Nephron (organoid): ENCODE measurements around the gene CCDC81.

Experiments
- H3K27ac Mint-ChIP-seq, 3 experiments: 2 replicates each; pipeline ENCODE4 v1.8.0; 2020; ENCODE audit warnings: mixed read lengths in 3 of 3, mild to moderate bottlenecking in 2 of 3, moderate library complexity in 1 of 3
- H3K27me3 Mint-ChIP-seq: 2 replicates; pipeline ENCODE4 v1.8.0; 2021; ENCODE audit warnings: low read depth, mild to moderate bottlenecking, moderate library complexity, mixed read lengths
- H3K36me3 Mint-ChIP-seq: 2 replicates; pipeline ENCODE4 v1.8.0; 2020; ENCODE audit warnings: low read depth, mixed read lengths
- H3K4me1 Mint-ChIP-seq: 2 replicates; pipeline ENCODE4 v1.8.0; 2020; ENCODE audit warnings: mixed read lengths
- H3K4me3 Mint-ChIP-seq, 3 experiments: 2 replicates each; pipeline ENCODE4 v1.8.0; 2020; ENCODE audit warnings: mild to moderate bottlenecking in 3 of 3, mixed read lengths in 3 of 3, moderate library complexity in 2 of 3
- H3K9me3 Mint-ChIP-seq: 2 replicates; pipeline ENCODE4 v1.8.0; 2020; ENCODE audit warnings: mixed read lengths
- TF ChIP-seq, protein P1 (sequence below), 3 experiments: fragments of 200-600 bp; sonication (generic); IDR thresholded peaks; one replicate each; pipeline ENCODE4 v1.5.0; 2021; ENCODE audit warnings: antibody characterized with exemption in 3 of 3; ENCODE audit not compliant: unreplicated experiment in 3 of 3

The CCDC81 gene

DNA sequence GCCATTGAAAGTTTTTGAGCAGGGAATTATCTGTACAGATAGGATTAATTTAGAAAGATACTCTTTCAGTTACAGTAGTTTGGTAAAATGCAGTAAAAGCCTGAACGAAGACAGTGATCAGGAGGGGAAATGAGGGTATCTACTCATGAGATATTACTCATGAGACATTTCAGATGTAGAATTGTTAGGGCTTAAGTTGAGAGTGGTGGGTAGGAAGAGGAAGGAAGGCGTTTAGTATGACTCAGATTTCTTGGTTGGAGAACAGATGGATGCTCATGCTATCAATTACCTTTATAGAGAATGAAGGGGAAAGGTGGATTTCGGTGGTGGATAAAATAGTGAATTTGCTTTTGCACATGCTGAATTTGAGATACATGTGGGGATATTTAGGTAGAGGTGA lies 15.8 kb downstream of the CCDC81 start:
- TF ChIP-seq, protein P1, sequence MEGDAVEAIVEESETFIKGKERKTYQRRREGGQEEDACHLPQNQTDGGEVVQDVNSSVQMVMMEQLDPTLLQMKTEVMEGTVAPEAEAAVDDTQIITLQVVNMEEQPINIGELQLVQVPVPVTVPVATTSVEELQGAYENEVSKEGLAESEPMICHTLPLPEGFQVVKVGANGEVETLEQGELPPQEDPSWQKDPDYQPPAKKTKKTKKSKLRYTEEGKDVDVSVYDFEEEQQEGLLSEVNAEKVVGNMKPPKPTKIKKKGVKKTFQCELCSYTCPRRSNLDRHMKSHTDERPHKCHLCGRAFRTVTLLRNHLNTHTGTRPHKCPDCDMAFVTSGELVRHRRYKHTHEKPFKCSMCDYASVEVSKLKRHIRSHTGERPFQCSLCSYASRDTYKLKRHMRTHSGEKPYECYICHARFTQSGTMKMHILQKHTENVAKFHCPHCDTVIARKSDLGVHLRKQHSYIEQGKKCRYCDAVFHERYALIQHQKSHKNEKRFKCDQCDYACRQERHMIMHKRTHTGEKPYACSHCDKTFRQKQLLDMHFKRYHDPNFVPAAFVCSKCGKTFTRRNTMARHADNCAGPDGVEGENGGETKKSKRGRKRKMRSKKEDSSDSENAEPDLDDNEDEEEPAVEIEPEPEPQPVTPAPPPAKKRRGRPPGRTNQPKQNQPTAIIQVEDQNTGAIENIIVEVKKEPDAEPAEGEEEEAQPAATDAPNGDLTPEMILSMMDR (IDR thresholded peaks at IDR 0.05; ENCODE audit: unreplicated experiment in 3 of 3): no peak
- Mint-ChIP-seq H3K27ac (no peak overlapping the region), H3K4me1 (peaks cover 16% of the 10 kb centered on the region), H3K36me3 (no peaks in the 10 kb centered on the region), H3K9me3 (no peaks in the 10 kb centered on the region), H3K27me3 (no peaks in the 10 kb centered on the region), H3K4me3 (no peak overlapping the region)

DNA sequence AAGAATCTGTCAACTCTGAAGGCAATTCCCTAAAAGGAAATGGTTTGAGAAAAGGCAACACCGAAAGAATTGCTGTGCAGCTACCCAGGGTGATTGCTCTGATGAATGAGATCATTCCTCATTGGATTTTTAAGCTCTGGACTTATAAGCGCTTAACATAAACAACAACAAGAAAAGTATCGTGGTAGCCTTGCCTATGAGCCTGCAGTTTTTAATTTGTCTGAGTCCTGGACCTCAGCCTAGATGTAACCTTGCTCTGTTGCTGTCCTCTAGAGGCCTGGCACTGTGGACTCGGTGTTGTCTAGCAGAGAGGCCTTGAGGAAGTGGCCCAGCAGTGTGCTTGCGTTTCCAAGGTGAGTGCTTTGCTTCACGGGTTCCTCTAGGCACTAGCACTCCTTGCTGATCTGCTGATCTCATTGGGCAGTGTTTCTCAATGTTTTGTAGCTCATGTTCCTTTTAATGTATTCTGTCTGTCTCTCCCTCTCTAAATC lies 20.4 kb downstream of the CCDC81 start:
- Mint-ChIP-seq H3K4me1 (no peaks in the 10 kb centered on the region), H3K9me3 (no peaks in the 10 kb centered on the region), H3K4me3 (no peak overlapping the region), H3K36me3 (no peaks in the 10 kb centered on the region), H3K27ac (peak overlapping the region; percentile 15 to 35 (median 34)), H3K27me3 (no peaks in the 10 kb centered on the region)
- TF ChIP-seq, protein P1 (IDR thresholded peaks at IDR 0.05; ENCODE audit: unreplicated experiment in 3 of 3): no peak

DNA sequence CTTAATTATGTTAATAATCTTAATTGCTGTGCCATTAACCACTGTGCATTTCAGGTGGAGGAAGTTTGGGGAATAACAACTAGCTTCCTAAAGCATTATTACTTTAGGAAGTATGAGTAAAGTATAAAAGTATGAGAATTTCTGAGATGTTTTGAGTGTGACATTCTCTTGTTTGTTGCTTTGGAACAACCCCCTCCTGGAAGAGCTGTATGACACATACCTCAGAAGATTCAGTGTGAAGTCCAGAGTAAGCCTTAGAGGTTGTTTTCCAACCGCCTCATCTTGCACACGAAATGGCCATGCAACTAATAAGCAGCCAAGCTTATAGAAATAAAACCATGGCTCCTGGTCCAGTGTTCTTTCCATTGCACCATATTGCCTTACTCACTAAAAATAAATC lies 21.7 kb downstream of the CCDC81 start:
- Mint-ChIP-seq H3K36me3 (no peaks in the 10 kb centered on the region), H3K27ac (no peak overlapping the region), H3K4me3 (no peak overlapping the region), H3K9me3 (no peaks in the 10 kb centered on the region), H3K27me3 (no peaks in the 10 kb centered on the region), H3K4me1 (no peaks in the 10 kb centered on the region)
- TF ChIP-seq, protein P1 (IDR thresholded peaks at IDR 0.05; ENCODE audit: unreplicated experiment in 3 of 3): no peak

DNA sequence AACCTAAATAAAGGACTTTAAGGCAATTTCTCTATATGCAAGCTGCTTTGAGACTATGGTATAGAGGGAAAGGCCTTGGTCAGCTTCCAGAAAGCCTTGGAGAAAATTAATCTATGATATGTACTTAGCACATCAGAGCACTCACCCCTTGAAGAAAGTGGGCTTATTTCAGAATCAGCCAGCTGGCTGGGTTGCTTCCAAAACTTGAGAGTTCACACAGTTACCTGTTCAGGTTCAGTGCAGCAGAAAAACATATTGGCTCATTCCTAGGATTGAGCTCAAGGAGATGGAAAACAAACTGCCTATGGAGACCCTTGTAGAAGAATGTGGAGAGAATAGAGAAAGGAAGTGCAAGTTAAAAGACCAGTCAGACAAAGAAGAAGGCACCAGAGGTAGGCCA lies 22.7 kb downstream of the CCDC81 start:
- no peak overlapping the region for H3K4me3 Mint-ChIP-seq
- no peaks in the 10 kb centered on the region for H3K9me3 Mint-ChIP-seq
- no peaks in the 10 kb centered on the region for H3K36me3 Mint-ChIP-seq
- no peaks in the 10 kb centered on the region for H3K4me1 Mint-ChIP-seq
- TF ChIP-seq, protein P1 (IDR thresholded peaks at IDR 0.05; ENCODE audit: unreplicated experiment in 3 of 3): no peak
- H3K27me3 Mint-ChIP-seq: no peaks in the 10 kb centered on the region
- no peak overlapping the region for H3K27ac Mint-ChIP-seq

DNA sequence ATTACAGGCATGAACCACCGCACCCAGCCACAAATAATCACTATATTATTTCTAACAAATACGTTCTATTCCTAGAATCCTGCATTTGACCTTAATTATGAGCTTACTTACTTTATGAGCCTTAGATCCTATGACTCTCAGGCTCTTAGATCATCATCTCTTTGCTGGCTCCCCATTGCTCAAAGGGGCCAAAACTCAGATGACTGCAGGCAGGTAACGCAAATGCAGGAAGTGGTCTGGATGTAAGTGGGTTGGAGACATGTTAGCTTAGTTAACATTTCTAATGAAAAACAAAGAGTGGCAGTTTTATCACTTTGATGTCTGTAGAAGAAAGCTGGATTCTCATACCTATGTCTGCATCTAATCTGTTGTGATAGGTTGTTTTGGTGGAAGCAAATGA lies 23.4 kb downstream of the CCDC81 start:
- TF ChIP-seq, protein P1 (IDR thresholded peaks at IDR 0.05; ENCODE audit: unreplicated experiment in 3 of 3): no peak
- no peaks in the 10 kb centered on the region for H3K4me1 Mint-ChIP-seq
- no peak overlapping the region for H3K4me3 Mint-ChIP-seq
- H3K36me3 Mint-ChIP-seq: no peaks in the 10 kb centered on the region
- no peaks in the 10 kb centered on the region for H3K9me3 Mint-ChIP-seq
- no peak overlapping the region for H3K27ac Mint-ChIP-seq
- no peaks in the 10 kb centered on the region for H3K27me3 Mint-ChIP-seq

DNA sequence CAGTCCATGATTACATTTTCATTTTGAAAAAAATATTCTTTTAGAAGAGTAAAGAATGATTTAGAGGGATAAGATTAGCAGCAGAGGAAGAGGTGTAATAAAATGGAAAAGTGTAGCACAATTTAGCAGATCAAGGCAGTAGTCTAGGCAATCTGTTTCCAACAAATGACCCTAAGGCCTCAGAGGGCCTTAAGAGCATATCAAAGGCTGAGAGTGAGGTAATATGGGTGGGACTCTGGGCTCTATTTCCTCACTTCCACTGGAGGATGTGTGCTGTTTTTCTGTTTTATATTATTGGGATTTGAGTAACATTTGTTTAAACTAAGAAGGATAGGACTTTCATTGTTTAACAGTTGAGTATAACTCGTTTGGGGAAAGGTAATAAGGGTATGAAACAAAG lies 28.8 kb downstream of the CCDC81 start:
- H3K9me3 Mint-ChIP-seq: no peaks in the 10 kb centered on the region

More for the DNA sequence above, 28.8 kb downstream of the CCDC81 start:
- Mint-ChIP-seq H3K36me3 (no peaks in the 10 kb centered on the region), H3K4me3 (no peak overlapping the region), H3K27ac (no peak overlapping the region), H3K27me3 (no peaks in the 10 kb centered on the region), H3K4me1 (no peaks in the 10 kb centered on the region)
- TF ChIP-seq, protein P1 (IDR thresholded peaks at IDR 0.05; ENCODE audit: unreplicated experiment in 3 of 3): no peak
